Measurements from ENCODE around the gene GLI3.

Gene GLI3

DNA sequence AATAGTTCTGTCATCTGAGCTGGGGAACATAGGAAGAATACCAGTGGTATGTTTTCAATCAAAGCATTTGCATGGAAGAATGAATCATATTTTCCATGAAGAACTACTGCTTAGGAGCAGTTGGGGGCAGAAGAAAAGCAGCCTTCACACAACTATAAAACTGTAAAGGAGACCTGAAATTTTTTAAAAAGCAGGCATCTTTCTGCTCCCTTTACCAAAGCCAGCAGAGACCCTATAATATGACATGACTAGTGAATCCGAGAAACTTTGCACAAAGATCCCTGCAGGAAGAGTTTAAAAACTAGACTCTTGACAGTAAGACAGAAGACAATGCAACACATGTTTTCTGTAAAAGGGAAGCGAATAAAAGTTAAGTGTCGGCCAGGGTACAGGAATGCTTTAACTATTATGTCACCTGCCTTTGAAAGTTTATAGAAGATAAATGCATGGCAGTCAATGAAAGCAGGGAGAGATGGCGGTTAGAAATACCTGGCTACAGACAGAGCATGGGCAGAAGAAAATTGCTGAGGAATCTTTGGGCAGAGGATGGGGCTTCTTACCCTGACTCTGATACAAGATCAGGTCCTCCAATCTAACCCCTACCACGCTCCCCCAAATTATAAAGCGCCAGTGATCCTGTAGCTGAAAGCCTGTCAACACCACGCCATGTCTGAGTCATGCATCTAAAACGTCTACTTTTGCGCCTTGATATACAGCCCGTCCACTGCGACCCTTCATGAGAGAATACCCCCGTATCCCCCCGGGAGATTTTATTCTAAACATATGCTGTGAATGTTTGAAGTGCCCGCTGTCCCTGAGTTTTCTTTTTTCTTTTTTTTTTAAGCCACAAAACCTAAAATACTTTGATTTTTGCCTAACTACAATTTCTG is 93.1 kb downstream of the GLI3 start:
- DNase-seq (ENCODE audit: low read depth in 2 of 2, low spot score in 1 of 2) = no peak

DNA sequence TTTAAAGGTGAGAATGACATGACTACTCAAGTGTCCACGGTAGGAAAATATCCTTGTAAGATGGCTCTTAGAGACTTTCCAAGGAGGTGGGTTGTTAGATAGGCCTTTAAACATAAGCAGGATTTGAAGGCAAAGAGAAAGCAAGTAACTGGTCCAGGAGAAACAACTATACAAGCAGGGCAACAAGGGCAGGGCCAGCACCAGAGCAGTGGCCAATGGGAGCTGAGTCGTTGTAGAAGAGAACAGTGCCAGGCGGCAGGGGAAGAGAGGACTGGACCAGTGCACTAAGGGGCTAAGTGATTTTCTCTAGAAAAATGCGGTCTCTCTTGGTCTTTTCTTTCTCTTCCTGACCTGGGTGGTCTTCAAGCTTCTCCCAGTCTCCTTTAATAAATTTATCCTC is 94.9 kb downstream of the GLI3 start:
- no peak for DNase-seq (ENCODE audit: low read depth in 2 of 2, low spot score in 1 of 2)

DNA sequence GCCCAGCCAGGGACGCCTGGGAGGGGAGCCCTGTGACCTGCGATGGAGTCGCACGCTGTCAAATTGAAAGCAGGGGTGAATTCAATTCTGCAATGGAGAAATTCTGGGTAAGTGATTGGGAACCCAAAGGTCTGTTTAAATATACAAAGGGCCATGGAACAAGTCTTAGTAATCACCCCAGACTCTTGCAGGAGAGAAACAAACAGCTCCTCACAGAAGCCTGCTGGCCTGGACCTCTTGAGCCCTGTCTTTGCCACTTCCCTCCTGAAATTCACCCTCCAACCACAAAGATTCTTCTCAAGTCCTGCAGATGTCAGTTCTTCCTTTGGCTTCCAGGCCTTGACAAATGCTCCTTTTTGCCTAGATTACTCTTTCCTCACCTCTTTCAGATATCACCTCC is 97.3 kb downstream of the GLI3 start:
- DNase-seq (ENCODE audit: low read depth in 2 of 2, low spot score in 1 of 2) = no peak

DNA sequence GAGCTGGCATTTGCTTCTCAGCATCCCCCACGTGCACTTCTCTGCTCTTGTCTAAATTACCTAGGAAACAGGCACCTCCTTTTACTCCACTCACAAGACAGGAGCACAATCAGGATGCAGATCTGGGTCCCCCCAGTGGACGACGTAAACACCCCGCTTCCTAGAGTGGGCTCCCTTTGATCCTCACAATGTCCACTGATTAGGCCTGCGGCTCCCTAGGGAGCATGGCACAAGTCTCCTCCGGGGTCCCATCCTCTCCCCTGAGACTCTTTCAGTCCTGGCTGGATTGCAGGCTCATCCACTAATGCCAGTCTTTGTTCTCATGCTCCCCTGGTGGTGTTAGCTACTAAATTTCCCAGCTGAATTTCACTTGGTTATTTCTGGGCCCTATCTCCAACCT is 98.3 kb downstream of the GLI3 start:
- no peak for DNase-seq (ENCODE audit: low read depth in 2 of 2, low spot score in 1 of 2)

DNA sequence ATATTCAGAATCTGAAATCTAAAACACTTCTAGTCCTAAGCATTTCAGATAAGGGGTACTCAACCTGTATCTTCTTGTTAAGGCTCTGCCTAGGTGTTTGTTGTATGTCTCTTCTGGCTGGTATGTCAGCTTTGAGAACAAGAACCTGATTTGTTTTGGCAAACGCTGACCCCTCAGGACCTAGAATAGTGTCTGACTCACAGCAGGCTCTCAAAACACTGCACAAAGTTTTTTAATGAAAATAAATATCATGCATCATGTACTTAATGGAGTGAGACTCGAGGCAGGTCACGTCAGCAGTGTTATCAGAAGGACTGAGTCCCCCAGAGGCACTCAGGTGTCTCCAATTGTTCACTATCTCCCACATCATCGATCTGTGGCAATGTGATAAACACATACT is 99.1 kb downstream of the GLI3 start:
- no peak for DNase-seq (ENCODE audit: low read depth in 2 of 2, low spot score in 1 of 2)

DNA sequence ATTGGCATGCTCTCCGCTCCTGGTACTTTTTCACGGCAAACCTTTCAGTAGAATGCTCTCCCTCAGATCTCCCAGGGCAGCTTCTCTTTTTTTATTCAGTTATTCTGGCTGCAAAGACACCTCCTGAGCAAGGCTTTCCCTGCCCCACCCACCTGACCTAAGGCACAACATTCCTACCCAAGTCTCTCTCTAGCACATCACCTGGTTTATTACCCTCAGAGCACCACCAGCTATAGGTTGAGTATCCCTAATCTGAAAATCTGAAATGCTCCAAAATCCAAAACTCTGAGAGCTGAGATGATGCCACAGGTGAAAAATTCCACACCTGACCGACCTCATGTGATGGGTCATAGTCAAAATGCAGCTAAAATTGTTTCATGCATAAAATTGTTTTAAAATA is 99.6 kb downstream of the GLI3 start:
- no peak for DNase-seq (ENCODE audit: low read depth in 2 of 2, low spot score in 1 of 2)

DNA sequence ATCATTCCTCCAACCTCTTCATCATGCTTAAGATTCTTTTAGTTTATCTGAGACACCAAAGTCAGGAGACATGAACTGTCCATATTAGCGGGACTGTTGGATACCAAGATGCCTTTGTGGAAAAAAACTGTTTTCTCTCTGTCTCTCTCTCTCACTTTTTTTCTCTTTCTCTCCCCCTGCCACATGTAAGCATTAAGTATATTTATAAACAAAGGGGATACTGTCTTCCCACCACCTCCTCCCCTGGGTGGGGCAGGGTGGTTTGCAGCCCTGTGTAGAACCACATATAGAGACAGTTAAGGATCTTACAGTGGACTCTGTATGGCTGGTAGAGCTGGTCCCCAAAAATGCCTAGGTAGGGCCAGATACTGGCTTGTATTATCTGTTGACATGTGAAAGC is 101.3 kb downstream of the GLI3 start:
- DNase-seq (ENCODE audit: low read depth in 2 of 2, low spot score in 1 of 2) = no peak

DNA sequence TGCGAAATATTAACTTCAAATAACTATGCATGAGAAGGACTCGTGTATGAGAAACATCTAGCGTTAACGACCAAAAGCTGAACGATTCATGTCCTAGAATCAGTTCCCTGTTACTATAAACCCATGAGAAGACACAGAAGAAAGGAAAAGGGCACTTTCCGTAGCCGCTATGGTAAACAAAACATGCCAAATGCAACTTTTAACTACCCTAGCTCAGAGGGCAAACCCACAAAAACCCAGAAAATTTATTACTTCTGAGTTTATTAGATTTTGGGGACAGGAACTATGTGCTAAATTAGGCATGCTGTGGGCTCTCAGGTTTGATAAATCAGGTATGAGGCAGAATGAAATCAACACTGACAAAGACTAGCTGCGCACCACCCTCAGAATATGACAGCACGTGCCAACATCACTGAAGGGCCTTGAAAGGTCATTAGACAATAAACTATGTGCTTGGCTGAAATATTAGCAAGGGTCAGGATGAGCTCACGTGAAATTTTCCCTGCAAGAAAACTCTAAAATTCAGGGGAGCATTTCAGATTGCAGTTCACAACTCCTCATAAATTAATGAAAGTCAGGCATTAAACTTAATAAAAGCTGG is 102.6 kb downstream of the GLI3 start:
- DNase-seq (ENCODE audit: low read depth in 2 of 2, low spot score in 1 of 2) = no peak

DNA sequence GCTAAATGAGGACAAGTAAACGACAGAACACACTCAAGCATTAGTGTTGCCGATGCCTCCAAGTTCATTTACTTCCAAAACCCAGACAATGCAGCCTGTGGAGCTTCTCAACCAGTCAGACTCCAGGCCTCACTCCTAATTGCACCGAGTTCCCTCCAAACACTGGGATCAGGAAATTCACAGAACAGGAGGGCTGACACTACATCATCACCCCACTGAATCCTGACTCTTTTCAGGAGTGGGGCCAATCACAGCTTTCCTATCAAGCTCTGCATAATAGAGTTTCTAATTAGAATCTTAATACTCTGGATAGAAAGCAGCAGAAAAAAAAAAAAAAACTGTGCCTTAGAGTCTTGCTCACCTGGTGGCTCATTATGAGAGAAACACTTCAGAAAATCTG is 103.7 kb downstream of the GLI3 start:
- DNase-seq (ENCODE audit: low read depth in 2 of 2, low spot score in 1 of 2) = no peak

DNA sequence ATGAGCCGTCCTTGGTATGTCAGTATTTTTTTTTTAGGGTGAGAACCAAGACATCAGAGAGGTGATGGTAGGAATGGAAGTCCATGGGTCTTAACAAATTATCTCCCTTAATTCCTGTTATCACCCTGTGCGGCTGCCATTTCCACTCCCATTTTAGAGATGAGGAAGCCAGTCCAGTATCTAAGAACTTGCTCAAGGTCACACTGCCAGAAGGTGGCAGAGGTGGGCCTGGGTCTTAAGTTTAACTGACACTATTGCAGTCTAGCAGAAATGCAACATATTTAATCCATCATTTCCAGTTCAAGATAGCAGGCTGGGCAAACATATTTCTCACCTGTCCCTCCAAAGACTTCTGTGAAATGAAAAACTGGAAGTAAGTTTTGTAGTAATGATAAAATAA is 108.3 kb downstream of the GLI3 start:
- no peak for DNase-seq (ENCODE audit: low read depth in 2 of 2, low spot score in 1 of 2)

DNA sequence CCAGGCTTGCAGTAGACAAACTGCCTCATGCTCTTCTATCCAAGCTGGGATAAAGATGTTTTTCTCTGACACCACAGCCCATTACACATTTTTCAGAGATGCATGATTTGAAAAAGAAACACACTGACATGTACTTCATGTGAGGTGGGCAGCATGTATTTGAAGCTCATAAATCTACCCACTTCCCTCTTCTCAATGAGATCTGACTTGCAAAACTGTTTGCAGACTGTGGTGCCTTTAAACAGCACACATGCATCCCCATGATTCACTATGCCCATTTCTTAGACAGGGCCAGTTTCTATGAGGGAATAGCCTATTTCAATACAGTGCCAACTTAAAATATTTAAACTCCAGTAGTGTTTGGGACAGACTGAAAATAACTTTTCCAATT is 109.8 kb downstream of the GLI3 start:
- no peak for DNase-seq (ENCODE audit: low read depth in 2 of 2, low spot score in 1 of 2)

DNA sequence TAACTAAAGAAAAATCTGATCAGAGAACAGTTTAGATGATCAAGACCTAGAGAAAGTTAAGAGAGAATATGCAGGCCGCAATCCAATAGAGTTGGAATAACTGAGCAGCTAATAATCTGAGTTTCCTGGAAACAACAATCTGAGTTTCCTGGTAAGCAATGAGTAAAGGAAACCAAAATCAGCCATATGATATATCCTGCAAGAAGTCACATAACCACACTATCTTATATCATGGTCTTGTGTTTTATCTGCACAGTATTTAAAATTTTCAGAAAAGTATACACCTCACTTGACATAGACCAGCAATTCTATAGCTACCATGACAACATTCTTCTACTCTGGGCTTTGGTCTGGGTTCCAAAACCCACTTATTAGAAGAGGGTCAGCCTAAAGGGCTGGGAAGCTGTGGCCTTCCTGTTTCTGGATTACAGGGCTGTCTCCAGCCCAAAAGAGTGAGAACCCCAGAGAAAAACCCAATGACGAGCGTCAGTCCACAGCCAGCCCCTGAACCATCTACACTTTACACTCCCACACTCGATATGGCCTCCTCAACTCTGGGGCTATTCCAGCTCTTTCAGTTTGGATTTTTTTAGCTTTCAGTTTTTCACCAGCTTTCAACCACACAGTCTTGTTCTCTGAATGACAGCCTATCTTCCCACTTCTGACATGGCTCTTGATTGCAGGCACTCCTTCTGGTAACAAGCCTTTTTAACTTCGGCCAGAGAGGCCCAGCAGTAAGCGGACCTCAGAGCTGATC is 110.4 kb downstream of the GLI3 start:
- DNase-seq (ENCODE audit: low read depth in 2 of 2, low spot score in 1 of 2) = no peak

DNA sequence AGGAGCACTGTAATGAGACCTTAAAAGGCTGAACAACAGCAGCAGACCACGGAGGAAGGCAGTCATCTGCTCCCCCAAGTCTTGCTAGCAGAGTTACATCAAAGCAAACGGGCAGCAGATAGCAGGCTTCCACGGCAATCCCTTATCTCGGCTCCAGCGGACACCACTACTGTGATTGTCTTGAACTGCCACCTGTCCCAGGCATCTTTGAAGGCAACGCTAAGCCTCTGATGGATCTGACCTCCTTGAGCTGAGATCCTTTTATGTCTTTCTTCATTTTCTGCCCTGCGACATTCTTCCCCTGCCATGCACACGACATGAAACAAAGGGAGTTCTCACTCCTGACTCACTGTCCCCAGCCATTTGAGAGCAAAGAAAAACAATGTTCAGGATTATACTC is 111.7 kb downstream of the GLI3 start:
- no peak for DNase-seq (ENCODE audit: low read depth in 2 of 2, low spot score in 1 of 2)

DNA sequence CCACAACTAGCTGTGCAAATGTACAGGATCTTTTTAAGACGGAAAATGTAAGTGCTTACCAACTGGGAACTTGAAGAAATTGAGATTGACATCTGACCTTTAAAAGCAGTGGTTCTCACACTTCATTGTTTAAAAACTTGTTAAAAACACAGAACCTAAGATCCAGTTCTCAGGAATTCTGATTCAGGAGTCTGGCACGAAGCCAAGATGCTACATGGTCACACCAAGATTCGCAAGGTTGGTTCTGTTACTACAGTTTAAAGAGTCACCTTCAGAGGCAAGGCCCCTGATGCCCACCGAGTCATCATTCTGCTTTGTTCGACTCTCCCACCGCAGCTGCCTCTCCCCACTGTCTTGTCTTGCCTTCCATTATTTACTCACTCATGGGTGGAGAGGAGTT is 113.3 kb downstream of the GLI3 start:
- no peak for DNase-seq (ENCODE audit: low read depth in 2 of 2, low spot score in 1 of 2)

DNA sequence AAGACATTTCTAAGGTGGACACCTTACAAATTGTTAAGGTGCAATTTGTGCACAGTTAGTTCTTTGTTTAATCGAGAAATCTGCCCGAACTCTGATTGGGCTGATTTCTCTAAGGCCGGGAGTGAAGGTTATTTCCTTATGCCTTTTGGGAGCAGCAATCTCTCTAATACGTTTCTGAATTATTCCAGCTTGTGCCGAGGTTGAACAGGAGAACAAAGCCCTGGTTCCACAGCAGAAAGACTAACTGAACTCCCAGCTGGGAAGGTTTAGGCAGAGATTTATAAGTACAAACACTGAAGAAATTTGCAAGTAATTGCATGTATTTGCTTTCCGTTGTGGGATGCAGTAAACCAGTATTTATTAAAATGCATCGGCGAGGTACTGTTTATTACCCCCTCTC is 116.8 kb downstream of the GLI3 start:
- no peak for DNase-seq (ENCODE audit: low read depth in 2 of 2, low spot score in 1 of 2)

DNA sequence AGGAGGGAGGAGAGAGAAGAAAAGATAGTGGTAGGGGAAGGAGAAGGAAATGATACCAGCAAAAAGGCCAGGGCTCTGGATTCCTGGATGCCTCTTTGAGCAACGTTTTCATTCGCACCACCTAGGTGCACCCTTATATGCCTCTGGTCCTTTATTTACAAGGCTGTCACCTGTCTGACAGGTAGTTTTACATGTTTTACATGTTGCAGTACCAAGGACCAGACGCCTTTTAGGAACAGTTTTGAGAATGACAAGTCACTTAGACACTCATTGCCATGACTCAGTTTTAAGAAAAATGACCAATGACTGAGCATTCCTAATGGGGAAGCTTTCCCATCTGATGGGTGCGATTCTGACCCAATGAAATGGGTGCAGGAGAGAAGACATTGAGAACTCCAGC is 119.8 kb downstream of the GLI3 start:
- DNase-seq (ENCODE audit: low read depth in 2 of 2, low spot score in 1 of 2) = no peak

DNA sequence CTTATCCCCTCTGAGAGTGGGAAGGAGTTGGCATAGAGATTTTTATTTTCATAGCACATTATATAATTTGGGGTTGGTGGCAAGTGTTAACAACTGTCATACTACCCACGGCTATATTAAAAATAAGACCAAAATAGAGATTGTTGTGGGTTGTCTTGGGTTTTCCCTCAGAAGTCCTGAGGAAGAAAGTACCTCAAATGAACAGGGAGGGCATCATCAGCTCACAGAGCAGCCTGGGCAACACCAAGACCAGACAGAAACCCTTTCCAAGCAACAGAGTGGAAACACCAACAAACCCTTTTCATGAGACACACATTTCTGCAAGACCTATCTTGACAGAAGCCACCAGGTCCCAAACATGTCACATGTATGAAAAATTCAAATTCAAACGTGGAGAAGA is 121.2 kb downstream of the GLI3 start:
- DNase-seq (ENCODE audit: low read depth in 2 of 2, low spot score in 1 of 2) = no peak

DNA sequence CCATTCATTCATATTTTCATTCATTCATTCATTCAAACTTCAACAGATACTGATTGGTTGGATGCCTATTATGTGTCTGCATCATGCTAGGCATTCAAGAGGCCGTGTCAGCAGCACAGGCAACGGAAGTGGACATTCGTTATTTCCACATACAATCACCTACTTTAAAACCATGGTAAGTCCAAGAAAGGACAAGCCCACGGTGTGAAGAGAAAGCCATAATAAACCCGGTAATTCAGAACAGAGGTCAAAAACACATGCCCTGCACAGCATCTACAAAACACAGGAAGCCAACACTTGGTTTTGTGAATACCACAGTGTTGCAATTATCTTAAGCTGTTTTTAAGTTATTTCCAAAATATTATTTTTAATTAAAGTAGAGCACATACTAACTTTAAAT is 126.7 kb downstream of the GLI3 start:
- DNase-seq (ENCODE audit: low read depth in 2 of 2, low spot score in 1 of 2) = no peak

DNA sequence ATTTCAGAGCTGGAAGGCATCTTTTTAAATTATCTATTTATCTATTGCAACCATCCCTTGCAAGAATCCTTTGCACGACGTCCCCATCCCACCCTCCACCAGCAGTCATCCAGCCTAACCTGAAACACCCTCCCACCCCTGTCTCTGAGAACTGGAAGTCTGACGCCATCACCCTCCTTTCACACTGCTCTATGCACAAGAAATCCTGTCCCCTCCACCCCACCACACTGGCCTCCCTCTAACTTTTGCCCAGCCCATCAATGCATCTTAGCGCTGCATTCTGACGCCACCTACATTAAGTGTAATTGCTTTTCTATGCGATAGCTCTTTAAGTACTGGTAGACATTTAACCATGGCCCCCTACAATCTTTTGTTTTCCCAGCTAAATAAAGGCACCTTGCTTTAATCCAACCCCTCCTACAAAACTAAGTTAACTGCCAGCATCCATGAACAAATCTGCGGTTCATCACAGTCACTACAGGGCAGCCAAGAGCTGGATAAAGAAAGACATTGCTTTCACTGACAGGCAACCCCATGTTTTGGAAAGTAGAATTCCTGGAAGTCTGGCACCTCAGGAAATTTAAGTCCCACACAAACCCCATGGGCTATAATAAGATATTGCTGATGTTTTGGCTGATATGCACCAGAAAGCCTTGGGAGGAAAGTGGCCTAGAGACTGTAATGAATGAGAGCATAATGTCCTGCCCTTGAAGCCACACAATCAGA is 128.0 kb downstream of the GLI3 start:
- DNase-seq (ENCODE audit: low read depth in 2 of 2, low spot score in 1 of 2) = no peak

DNA sequence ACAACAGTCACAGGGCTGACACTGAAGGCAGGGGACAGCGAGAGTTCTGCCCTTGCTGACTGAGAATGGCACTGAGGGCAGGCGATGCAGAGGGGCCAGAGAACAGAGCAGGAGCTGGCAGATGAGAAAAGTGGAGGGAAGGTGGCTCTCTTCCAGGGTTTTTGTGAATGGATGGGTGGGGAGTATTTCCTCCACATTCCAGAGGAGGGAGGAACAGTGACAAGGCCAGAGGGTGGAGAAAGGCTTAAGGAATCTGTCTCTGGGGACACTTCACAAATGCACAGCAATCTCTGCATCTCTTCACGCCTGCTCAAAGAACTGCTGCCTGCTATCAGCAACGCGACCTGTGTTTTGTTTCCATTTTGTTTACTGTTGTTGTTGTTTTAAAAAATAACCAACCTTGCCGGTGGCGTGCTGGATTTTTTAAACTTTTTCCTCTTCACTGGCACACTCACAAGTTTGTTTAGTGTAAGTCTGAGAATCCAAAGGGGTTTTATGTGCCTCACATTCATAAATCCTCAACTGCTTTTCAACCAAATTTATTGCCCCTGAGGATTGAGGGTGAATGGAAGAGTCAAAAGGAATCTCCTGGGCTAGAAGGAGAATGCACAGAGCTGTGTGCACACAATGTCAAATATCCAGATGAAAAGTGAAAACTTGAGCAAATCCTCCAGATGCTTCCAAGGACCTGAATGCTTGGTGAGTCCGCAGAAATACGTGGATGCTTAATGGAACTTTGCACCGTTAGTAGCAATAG is 129.3 kb downstream of the GLI3 start:
- no peak for DNase-seq (ENCODE audit: low read depth in 2 of 2, low spot score in 1 of 2)

DNA sequence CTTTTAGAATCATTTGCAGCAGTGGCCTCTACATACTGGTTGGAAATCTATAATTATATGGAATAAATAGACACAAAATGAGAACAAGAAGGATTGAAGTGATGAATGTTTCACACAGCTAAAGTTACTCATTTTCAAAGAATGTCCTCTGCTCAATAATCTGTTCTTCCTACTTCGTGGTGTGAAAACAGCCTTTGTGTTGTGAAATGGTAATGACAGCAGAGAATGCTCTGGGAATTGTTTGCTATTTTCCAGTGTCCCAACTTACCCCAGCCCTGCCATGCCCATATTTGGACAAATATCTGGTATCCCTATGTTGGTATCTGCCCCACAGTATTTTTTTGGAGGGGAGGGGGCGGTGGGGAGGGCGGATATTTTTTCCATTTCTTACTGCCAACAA is 130.4 kb downstream of the GLI3 start:
- DNase-seq (ENCODE audit: low read depth in 2 of 2, low spot score in 1 of 2) = no peak
